Stromal cell of bone marrow (primary cell): ENCODE measurements around the gene EID1.
"Not testable (repeated sequence)": the region's sequence is repeated elsewhere in the genome, so short reads cannot be mapped to it uniquely, and the experiment has no call there.

Experiments used
- DNase-seq: peaks from one replicate; pipeline ENCODE4 v3.0.0-alpha.2; 2012; ENCODE audit warnings: low read depth

EID1 gene

GRCh38 chr15:48869966-48870365, 8.0 kb upstream of the EID1 start:
- DNase-seq = no peak

DNA sequence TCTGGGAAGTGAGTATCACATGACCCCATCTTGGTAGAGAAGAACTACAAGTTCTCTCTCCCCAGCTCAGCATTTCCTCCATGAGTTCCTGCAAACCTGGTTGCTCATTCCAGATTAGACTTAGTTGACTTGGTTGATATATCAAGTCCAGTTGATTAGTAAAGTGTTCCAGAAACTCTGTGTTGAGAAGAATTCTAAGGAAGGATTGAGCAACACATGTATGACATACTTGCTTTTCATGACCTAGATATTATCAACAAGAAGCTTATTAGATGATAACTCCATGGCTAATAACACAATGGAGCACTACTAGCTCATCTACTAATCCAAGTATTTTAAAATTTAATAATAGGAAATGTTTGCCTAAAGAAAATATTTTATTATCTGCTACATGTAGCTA, 6.4 kb upstream of the EID1 start:
- DNase-seq = no peak

DNA sequence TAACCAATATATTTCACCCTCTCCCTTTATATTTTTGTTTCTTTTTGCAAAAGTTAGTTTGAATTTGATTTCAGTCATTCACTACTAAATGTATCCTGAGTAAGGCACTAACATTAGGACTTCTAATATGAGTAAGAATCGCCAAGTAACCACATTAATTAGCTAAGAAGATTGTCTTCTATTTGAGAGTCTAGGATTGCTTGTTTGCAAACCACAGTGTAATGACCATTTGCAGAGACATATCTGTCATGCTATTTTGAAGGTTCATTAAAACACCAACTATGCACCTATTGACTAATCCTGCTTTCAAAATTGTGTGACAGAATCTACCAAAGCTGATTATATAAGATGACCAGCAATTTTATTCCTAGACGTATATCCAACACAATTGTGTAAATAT, 5.3 kb upstream of the EID1 start:
- no peak for DNase-seq

DNA sequence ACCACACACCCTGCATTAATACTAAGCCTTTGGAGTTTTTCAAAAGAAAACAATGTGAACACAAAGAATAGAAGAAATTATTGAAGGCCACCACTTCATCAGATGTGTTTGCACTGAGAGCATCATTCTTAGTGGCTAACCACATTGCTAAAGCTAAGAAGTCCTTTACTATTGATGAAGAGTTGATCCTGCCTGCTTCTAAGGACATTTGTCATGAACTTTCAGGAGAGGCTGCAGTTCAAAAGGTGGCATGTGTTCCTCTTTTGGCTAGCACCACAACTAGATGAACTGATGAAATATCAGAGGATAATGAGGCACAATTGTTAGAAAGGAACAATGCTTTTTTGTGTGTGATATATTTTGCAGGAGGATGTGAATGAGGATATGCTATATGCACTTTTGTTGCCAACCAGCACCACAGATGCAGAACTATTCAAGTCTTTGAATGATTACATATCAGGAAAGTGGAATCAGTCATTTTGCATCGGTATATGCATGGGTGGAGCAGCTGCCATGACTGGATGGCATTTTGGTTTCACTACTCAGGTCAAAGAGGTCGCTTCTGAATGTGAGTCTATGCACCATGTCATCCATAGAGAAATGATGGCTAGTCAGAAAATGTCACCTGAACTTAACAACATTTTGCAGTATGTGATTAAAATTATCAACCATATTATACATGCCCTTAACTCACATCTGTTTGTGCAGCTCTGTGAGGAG, 2.5 kb upstream of the EID1 start:
- no peak for DNase-seq

DNA sequence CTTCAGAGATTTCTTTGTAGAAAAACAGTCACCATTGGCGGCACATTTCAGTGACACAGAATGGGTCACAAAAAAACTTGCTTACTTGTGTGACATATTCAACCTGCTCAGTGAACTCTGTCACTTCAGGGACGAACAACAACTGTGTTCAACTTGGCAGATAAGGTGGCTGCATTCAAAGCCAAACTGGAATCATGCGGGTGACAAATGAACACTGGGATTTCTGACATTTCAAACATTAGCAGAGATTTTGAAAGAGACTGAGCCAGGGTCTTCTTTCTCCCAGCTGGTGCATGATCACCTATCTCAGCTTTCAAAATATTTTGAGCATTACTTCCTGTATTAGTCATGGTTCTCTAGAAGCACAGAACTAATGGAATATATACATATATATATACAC, 1.9 kb upstream of the EID1 start:
- DNase-seq = no peak

DNA sequence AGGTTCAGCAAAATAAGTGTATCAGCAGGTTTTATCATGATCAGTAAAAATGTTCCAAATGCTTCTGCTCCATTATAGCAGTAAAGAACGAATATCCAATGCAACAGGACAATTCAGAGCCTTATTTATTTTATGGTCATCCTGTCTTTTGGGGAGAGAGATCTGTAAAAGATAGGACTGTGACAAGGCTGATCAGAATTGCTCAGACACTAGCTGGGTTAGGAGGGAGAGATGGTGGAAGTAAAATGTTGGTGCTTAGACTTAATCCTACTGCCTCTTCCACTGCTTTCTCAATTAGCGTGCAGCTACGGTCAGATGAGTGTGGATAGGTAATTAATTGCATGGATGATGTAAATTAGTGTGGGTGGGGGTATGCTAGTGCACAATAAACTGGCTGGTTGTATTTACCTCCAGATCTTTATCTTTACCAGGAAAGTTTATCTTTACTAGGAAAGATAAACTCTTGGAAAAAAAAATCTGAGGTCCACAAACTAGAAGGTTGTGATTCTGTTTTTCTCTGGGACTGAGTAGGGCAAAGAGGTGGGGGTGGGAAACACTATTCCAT, 2.2 kb downstream of the EID1 start:
- no peak for DNase-seq

DNA sequence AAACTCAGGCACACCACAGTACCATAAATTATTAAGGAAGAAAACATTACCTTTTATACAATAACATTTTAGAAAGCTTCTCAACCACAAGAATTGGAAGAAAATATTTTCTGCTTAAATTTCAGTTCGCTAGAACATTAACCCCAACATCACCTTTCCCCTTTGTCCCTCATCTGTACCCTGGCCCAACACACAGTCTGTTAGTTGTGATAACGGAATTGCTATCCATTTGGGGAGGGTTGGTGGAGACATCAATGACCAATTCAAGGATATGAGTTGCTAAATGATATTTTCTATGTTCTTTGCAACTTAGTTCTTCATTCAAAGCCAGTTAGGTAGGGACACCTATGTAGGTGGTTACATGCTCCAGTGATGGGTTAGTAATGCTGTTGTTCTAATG, 5.8 kb downstream of the EID1 start:
- no peak for DNase-seq

DNA sequence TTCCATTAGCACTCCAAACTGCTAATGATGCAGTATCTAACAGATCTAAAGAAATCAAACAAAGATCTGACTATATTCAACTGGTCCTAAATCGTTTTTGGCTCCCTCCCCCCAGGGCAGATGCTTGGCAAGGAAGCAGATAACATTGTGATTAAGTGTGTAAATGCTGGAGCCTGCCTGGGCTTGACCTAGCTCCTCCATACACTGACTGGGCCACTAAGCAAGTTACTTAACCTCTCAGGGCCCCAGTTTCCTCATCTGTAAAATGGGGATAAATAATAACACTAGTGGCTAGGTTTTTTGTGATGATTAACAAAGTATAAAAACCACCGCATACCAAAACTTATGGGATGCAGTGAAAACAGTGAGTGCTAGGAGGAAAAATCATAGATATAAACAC, 9.2 kb downstream of the EID1 start:
- no peak for DNase-seq

GRCh38 chr15:48888191-48888590, 10.3 kb downstream of the EID1 start:
- no peak for DNase-seq

GRCh38 chr15:48888836-48889235, 10.9 kb downstream of the EID1 start:
- DNase-seq = no peak

DNA sequence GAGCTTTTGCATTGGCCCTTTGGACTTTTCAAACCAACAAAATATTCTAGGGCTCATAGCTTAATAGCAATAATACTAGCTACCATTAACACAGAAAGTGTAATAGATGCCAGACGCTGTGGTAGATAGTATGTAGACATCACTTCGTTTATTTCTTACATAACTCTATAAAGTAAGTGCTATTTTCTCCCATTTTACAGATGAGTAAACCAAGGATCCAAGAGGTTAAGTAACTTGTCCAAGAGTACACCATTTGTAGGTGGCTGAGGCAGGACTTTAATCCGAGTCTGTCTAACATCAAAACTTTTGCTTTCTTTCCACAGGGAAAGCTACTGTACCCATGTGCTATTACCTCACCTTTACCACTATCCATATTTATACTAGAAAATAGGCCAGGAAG, 12.0 kb downstream of the EID1 start:
- no peak for DNase-seq

GRCh38 chr15:48890375-48890972, 12.5 kb downstream of the EID1 start:
- DNase-seq = no peak

GRCh38 chr15:48891232-48891765, 13.4 kb downstream of the EID1 start:
- no peak for DNase-seq

DNA sequence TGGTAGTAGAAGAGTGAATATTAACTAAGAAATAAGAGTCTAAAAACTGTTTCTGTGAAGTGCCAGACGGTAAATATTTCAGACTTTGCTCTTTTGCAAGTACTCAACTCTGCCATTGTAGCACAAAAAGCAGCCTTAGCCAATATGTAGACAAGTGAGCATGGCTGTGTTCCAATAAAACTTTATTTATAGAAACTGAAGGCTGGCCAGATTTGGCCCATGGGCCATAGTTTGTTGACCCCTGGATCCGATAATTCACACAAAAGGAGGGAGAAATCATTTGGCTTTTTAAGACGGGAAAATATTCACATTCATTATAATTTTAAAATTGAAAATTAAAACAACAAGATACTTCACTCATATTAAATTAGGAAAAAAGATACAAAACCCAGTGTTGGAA, 15.4 kb downstream of the EID1 start:
- DNase-seq = no peak

GRCh38 chr15:48896869-48897814, 19.2 kb downstream of the EID1 start:
- peak; percentile 34 for DNase-seq

DNA sequence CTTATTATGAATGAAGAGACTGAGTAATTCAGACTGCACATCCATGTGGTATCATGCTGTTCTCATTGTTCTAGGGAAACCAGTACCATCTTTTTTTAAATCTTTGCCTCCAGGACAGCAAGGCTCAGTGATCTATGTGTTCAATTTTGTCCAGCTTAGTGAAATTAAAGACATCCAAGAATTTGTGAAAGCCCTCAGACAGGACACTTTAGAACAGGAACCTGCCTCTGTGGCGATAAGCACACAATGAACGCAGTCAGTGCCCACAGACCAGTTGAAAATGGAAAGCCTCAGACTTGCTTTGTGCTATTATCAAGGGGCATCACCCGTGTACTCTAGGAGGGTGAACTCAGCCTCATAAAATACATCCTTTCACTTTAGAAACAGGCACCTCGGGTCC, 20.1 kb downstream of the EID1 start:
- no peak for DNase-seq

- no peak for DNase-seq
Measured at GRCh38 chr15:48898446-48898845, 20.5 kb downstream of the EID1 start.

DNA sequence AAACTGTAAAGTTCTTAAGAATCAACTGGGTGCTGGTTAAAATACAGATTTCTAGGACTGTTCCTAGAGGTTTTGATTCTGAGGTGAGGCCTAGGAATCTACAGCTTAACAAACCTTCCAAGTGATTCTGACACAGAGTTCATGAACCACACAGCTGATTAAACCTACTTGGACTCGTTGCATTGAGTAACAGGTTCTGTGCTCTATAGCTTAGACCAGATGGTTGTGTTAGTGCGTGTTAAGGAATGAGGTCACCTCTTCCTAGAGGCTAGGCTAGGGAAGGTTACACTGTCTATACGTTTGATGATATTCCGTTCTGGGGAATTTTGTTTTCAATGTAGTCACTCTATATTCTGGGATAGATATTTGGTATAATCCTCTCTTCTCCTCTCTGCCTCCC, 21.9 kb downstream of the EID1 start:
- DNase-seq = no peak

GRCh38 chr15:48904758-48905157, 26.8 kb downstream of the EID1 start:
- no peak for DNase-seq

DNA sequence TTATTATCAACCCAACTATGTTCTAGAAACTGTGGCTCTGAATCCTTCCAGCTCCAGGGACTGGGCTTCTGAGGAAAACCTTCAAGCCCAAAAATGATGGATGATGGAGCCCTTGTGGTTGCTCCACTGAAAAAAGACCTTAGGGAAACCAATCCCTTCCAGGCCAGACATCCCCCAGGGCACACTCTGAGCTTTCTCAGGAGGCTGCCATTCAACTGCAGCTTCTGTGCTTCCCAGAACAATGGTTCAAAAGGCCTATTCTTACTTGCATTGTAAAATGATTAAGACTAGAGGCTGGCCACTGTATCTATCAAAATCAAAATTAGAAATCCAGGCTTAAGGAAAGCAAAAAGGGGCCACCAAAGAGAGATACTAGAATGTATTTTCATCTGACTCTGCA, 27.3 kb downstream of the EID1 start:
- DNase-seq = no peak

DNA sequence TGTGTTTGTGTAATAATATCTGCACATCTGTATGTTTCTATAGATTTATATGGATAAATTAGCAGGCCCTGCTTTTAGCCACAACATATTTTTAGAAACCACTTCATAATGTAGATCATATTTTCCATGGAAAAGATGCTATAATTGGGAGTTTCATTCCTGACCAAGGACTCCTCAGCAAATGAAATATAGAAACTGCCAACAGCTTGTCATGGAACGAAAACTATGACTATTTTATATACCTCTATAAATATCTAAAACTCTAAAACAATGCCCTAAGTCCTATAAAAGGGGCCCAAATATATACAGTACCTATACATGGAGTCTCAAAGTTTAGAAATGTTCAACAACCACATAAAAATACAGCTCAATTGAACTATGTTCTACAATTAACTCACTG, 27.9 kb downstream of the EID1 start:
- DNase-seq = no peak

DNA sequence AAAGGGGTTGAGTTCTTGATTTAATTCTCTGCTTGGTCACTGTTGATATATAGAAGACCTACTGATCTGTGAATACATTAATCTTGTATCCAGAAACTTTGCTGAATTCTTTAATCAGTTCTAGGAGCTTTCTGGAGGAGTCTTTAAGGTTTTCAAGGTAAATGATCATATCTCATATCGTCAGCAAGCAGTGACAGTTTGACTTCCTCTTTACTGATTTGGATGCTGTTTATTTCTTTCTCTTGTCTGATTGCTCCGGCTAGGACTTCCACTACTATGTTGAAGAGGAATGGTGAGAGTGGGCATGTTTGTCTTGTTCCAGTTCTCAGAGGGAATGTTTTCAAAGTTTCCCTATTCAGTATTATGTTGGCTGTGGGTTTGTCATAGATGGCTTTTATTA, 31.4 kb downstream of the EID1 start:
- DNase-seq = not testable (repeated sequence)
